ENCODE measurements around the gene FILIP1.

Gene FILIP1

GRCh38 chr6:75449630-75450206 is 43.9 kb downstream of the FILIP1 start:
- no peak for TF ChIP-seq CTCF (IDR thresholded peaks at IDR 0.05)

GRCh38 chr6:75446241-75446880 is 47.2 kb downstream of the FILIP1 start:
- no peak for TF ChIP-seq CTCF (IDR thresholded peaks at IDR 0.05)

- no peak for TF ChIP-seq CTCF (IDR thresholded peaks at IDR 0.05)
These were observed 47.9 kb downstream of the FILIP1 start for GRCh38 chr6:75445738-75446137.

GRCh38 chr6:75444899-75445298 is 48.7 kb downstream of the FILIP1 start:
- no peak for TF ChIP-seq CTCF (IDR thresholded peaks at IDR 0.05)

- no peak for TF ChIP-seq CTCF (IDR thresholded peaks at IDR 0.05)
These were observed 55.0 kb downstream of the FILIP1 start for GRCh38 chr6:75438442-75439116.

- TF ChIP-seq CTCF (IDR thresholded peaks at IDR 0.05): no peak
These were observed 55.6 kb downstream of the FILIP1 start for GRCh38 chr6:75438013-75438431.

GRCh38 chr6:75437421-75437891 is 56.1 kb downstream of the FILIP1 start:
- TF ChIP-seq CTCF (IDR thresholded peaks at IDR 0.05): no peak
